ENCODE results near the gene ZC3H14.

Gene ZC3H14

DNA sequence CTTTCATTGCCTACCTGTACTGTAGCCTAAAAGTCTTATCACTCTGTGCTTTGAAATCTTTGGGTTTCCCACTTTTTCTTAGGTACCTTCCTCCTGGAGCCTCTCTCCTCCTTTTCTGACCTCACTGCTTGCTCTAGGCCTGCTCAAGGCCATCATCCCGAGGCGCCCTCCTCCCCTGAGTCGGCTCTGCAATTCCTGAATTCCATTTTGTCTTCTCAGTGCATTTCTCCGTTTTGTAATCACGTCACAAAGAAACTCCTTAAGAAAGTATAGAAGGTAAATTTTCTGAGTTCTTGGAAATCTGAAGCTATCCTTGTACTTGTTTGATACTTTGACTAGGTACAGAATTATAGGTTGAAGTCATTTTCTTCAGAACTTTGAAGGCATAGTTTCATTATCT lies 25.2 kb downstream of the ZC3H14 start:
- no peaks in the 10 kb centered on the region for H3K9me3 ChIP-seq (ENCODE audit: control insufficient read depth in 1 of 2, low read length in 2 of 2)
- H3K27ac ChIP-seq (ENCODE audit: low read length), result no peak overlapping the region
- peaks cover 0 to 16% of the 10 kb centered on the region in 2 donors for H3K4me1 ChIP-seq (ENCODE audit: control insufficient read depth in 1 of 2, insufficient read depth in 2 of 2, low read length in 2 of 2)
- H3K4me3 ChIP-seq (ENCODE audit: low read depth in 1 of 2, low read length in 2 of 2), result no peak overlapping the region
- no peaks in the 10 kb centered on the region for H3K27me3 ChIP-seq (ENCODE audit: low read depth, low read length)
- peaks cover 12 to 50% of the 10 kb centered on the region in 2 donors for H3K36me3 ChIP-seq (ENCODE audit: control insufficient read depth in 1 of 2, insufficient read depth in 2 of 2, low read length in 2 of 2)

DNA sequence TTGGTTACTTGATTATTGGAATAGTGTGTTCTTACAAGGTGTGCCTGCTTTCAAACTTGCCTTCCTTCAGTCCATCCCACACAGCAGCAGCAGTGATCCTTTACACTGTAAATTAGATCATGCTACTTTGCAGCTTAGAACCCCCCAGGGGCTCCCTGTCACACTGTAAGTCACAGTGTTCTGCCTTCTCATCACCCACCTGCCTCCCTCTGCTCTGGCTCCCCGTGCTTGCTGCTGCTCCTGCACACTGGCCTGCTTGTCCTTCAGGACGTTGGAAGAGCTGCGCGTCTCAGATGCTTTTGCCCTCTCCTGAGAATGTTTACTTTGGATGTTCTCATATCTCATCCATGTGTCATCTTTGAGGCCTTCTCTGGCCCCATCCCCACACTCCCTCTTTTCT lies 27.3 kb downstream of the ZC3H14 start:
- H3K27me3 ChIP-seq (ENCODE audit: low read depth, low read length), result no peaks in the 10 kb centered on the region
- H3K27ac ChIP-seq (ENCODE audit: low read length), result no peak overlapping the region
- peaks cover 26 to 50% of the 10 kb centered on the region in 2 donors for H3K36me3 ChIP-seq (ENCODE audit: control insufficient read depth in 1 of 2, insufficient read depth in 2 of 2, low read length in 2 of 2)
- peaks cover 0 to 16% of the 10 kb centered on the region in 2 donors for H3K4me1 ChIP-seq (ENCODE audit: control insufficient read depth in 1 of 2, insufficient read depth in 2 of 2, low read length in 2 of 2)
- no peaks in the 10 kb centered on the region for H3K9me3 ChIP-seq (ENCODE audit: control insufficient read depth in 1 of 2, low read length in 2 of 2)
- H3K4me3 ChIP-seq (ENCODE audit: low read depth in 1 of 2, low read length in 2 of 2), result no peak overlapping the region

DNA sequence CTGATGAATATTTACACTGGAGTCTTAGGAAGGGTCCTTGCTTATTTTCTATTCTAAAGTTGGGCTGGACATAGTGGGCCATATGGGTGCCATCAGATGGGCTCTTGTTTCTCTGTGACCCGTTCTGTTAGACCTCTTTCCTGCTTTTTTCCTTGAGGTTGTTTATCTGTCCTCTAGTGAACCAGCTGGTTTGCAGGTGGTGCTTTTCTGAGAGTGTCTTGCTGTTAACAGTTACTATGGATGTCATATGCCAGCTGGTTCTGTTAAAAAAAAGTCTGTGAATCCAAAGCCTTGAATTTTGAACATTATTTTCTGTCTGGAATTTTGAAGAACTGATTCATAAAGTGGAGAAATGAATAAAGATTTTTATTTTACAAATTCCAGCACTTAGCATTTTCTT lies 29.2 kb downstream of the ZC3H14 start:
- Histone ChIP-seq H3K9me3 (ENCODE audit: control insufficient read depth in 1 of 2, low read length in 2 of 2) (no peaks in the 10 kb centered on the region), H3K4me1 (ENCODE audit: control insufficient read depth in 1 of 2, insufficient read depth in 2 of 2, low read length in 2 of 2) (peaks cover 0 to 16% of the 10 kb centered on the region in 2 donors), H3K27ac (ENCODE audit: low read length) (no peak overlapping the region), H3K27me3 (ENCODE audit: low read depth, low read length) (no peaks in the 10 kb centered on the region), H3K36me3 (ENCODE audit: control insufficient read depth in 1 of 2, insufficient read depth in 2 of 2, low read length in 2 of 2) (peaks cover 31 to 37% of the 10 kb centered on the region in 2 donors), H3K4me3 (ENCODE audit: low read depth in 1 of 2, low read length in 2 of 2) (no peak overlapping the region)

DNA sequence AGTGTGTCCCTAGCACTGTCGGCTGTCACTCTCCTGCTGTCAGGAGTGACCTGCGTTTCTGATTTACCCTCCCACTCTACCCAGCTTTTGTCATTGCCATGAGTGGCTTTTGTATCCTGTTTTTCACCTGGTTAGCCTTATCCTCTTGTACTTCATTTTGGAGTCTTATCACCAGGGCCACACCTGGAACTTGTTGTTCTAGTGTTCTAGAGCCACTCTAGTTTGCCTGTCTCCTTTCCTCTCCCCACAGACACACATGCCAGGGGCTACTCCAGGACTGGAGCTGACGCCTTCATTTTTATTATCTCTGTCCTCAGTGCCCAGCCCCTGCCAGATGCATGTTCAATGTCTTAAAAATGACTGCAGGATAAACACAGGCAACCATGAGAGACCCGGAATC lies 34.2 kb downstream of the ZC3H14 start:
- Histone ChIP-seq H3K9me3 (ENCODE audit: control insufficient read depth in 1 of 2, low read length in 2 of 2) (no peaks in the 10 kb centered on the region), H3K27me3 (ENCODE audit: low read depth, low read length) (no peaks in the 10 kb centered on the region), H3K27ac (ENCODE audit: low read length) (no peak overlapping the region), H3K4me3 (ENCODE audit: low read depth in 1 of 2, low read length in 2 of 2) (no peak overlapping the region), H3K36me3 (ENCODE audit: control insufficient read depth in 1 of 2, insufficient read depth in 2 of 2, low read length in 2 of 2) (peaks cover 62 to 69% of the 10 kb centered on the region in 2 donors), H3K4me1 (ENCODE audit: control insufficient read depth in 1 of 2, insufficient read depth in 2 of 2, low read length in 2 of 2) (no peaks in the 10 kb centered on the region)

DNA sequence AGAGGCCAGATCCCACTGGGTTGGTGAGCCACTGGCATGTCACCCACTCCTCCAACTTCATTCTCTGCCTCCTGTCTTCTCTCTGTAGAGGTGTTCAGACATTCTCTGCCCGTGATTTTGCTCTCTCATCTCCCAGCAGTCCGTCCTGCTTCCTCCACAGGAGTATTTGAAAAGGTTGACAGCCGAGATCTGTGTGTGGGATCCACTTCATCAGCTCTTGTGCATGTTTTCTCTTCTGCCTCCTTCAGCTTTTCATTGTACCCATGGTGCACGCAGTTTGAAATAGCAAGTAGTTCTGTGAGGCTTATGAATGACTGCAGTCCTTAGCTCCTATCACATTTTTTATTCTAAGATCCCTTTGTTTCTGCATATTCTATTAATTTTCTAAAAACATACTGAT lies 34.8 kb downstream of the ZC3H14 start:
- Histone ChIP-seq H3K4me3 (ENCODE audit: low read depth in 1 of 2, low read length in 2 of 2) (no peak overlapping the region), H3K27me3 (ENCODE audit: low read depth, low read length) (no peaks in the 10 kb centered on the region), H3K9me3 (ENCODE audit: control insufficient read depth in 1 of 2, low read length in 2 of 2) (no peaks in the 10 kb centered on the region), H3K36me3 (ENCODE audit: control insufficient read depth in 1 of 2, insufficient read depth in 2 of 2, low read length in 2 of 2) (peaks cover 68 to 75% of the 10 kb centered on the region in 2 donors), H3K27ac (ENCODE audit: low read length) (no peak overlapping the region), H3K4me1 (ENCODE audit: control insufficient read depth in 1 of 2, insufficient read depth in 2 of 2, low read length in 2 of 2) (no peaks in the 10 kb centered on the region)

DNA sequence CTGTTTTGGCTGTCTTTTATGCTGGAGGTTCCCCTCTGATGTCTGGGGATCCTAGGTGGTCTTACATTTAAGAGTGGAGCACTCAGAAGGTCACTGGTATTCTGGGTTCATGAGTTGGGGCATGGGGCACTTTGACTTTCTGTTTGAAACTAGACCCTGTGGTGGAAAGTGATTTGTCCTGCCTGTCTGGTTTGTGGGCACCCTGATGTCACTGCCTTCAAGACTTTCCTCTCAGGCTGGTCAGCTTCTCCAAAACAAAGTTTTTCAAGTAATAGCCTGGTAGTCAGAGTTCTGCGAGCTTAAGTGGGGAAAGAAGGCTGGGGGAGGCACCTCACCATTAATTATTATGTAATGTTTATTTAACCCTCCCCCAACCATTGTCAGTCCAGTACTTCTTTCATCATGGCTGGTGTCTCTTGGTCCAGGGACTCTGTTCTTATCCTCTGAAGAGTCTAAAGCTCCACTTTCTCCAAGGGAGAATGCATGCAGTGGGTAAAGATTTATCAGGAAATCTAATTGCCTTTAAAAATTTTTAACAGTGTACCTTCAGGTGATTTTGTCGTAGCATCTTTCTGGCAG lies 35.3 kb downstream of the ZC3H14 start:
- Histone ChIP-seq H3K36me3 (ENCODE audit: control insufficient read depth in 1 of 2, insufficient read depth in 2 of 2, low read length in 2 of 2) (peaks cover 72 to 78% of the 10 kb centered on the region in 2 donors), H3K27me3 (ENCODE audit: low read depth, low read length) (no peaks in the 10 kb centered on the region), H3K9me3 (ENCODE audit: control insufficient read depth in 1 of 2, low read length in 2 of 2) (no peaks in the 10 kb centered on the region), H3K4me1 (ENCODE audit: control insufficient read depth in 1 of 2, insufficient read depth in 2 of 2, low read length in 2 of 2) (no peaks in the 10 kb centered on the region), H3K4me3 (ENCODE audit: low read depth in 1 of 2, low read length in 2 of 2) (no peak overlapping the region), H3K27ac (ENCODE audit: low read length) (no peak overlapping the region)

DNA sequence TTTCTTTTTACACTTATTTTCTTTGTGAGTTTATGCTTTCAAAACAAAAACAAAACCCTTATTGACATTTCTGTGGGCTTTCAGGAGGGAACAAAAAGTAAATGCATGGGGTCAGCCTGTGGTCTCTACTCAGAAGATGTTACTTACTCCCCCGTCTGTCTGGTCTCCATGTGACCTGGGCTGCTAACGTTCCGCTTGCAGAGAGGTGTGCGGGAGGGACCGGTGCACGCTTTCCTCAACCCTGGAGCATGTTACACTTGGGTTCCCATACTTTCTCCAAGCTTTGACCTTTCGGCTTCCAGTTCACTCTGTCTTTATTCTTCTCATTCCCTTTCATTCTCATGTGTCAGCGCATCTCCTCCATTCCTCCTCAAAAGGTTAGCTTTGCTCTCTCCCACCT lies 36.5 kb downstream of the ZC3H14 start:
- Histone ChIP-seq H3K36me3 (ENCODE audit: control insufficient read depth in 1 of 2, insufficient read depth in 2 of 2, low read length in 2 of 2) (peaks cover 75 to 78% of the 10 kb centered on the region in 2 donors), H3K4me1 (ENCODE audit: control insufficient read depth in 1 of 2, insufficient read depth in 2 of 2, low read length in 2 of 2) (no peaks in the 10 kb centered on the region), H3K9me3 (ENCODE audit: control insufficient read depth in 1 of 2, low read length in 2 of 2) (no peaks in the 10 kb centered on the region), H3K27ac (ENCODE audit: low read length) (no peak overlapping the region), H3K27me3 (ENCODE audit: low read depth, low read length) (no peaks in the 10 kb centered on the region), H3K4me3 (ENCODE audit: low read depth in 1 of 2, low read length in 2 of 2) (no peak overlapping the region)

DNA sequence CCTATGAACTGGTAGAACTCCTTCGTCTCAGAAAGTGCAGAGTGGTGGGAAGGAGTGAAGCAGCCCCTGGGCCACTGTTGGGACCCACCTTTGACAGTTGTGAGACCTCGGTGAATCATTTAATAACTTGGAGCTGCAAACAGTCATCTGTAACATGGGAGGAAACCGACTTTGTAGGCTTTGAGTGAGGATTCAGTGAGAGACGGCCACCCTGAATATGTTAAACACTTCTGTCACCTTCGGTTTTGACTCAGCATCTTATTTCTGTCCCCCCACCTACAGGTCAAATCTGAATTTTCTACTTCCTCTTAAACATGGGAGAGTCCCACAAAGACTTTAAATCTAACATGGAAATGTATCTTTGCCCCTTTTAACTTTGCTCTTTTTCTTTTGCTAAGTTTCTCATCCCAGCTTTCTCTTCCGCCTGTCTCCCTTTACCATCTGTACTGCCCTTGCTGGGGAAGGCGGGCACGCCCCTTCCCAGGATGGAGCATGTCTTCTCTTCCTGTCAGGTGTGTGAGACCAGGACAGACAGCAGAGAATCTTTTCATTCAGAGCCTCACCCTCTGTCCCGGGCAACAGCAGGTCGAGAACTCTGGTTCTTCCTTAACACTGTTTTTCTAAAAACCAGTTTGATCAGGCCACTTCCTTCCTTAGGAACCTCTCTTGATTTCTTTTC lies 37.1 kb downstream of the ZC3H14 start:
- no peaks in the 10 kb centered on the region for H3K9me3 ChIP-seq (ENCODE audit: control insufficient read depth in 1 of 2, low read length in 2 of 2)
- H3K4me3 ChIP-seq (ENCODE audit: low read depth in 1 of 2, low read length in 2 of 2), result no peak overlapping the region
- H3K36me3 ChIP-seq (ENCODE audit: control insufficient read depth in 1 of 2, insufficient read depth in 2 of 2, low read length in 2 of 2), result peaks cover 73 to 81% of the 10 kb centered on the region in 2 donors
- H3K27me3 ChIP-seq (ENCODE audit: low read depth, low read length), result no peaks in the 10 kb centered on the region
- no peaks in the 10 kb centered on the region for H3K4me1 ChIP-seq (ENCODE audit: control insufficient read depth in 1 of 2, insufficient read depth in 2 of 2, low read length in 2 of 2)
- H3K27ac ChIP-seq (ENCODE audit: low read length), result no peak overlapping the region

DNA sequence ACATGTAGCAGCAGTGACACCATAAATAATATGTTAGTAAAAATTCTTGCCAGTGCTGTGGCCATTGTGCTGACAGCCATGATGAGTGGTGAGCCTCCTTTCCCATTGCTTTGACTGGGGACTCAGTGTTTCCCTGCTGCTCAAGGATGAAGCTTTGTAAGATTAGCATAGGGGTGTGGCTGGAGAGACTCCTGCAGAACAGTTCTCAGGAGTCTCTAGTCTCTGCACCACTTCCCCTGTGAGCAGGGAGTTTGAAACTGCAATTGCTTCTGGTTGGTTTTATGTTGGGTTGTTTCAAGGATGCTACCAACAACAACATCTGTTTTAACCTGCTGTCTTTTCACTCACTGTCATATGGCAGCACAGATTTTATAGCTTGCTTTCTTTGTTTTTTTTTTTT lies 41.4 kb downstream of the ZC3H14 start:
- H3K27me3 ChIP-seq (ENCODE audit: low read depth, low read length), result no peaks in the 10 kb centered on the region
- no peaks in the 10 kb centered on the region for H3K9me3 ChIP-seq (ENCODE audit: control insufficient read depth in 1 of 2, low read length in 2 of 2)
- H3K27ac ChIP-seq (ENCODE audit: low read length), result no peak overlapping the region
- no peak overlapping the region for H3K4me3 ChIP-seq (ENCODE audit: low read depth in 1 of 2, low read length in 2 of 2)
- H3K36me3 ChIP-seq (ENCODE audit: control insufficient read depth in 1 of 2, insufficient read depth in 2 of 2, low read length in 2 of 2), result peaks cover 71 to 94% of the 10 kb centered on the region in 2 donors
- no peaks in the 10 kb centered on the region for H3K4me1 ChIP-seq (ENCODE audit: control insufficient read depth in 1 of 2, insufficient read depth in 2 of 2, low read length in 2 of 2)

DNA sequence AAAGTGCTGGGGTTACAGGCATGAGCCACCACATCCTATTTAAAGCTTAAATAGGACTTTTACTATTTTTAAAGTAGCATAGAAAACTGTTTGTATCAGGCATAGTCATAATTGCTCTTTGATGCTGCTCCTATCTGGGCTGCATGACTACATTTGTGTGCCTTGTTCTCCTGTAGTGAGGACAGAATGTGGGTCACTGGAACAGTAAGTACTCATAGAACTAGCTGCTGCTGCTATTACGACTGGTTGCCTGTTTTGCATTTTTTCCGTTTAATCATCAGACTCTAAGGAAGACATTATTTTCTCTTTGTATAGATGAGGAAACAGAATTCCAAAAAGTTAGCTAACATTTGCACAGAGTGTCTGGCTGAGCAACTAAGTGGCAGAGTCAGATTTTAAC lies 42.8 kb downstream of the ZC3H14 start:
- H3K36me3 ChIP-seq (ENCODE audit: control insufficient read depth in 1 of 2, insufficient read depth in 2 of 2, low read length in 2 of 2), result peaks cover 75 to 94% of the 10 kb centered on the region in 2 donors
- no peak overlapping the region for H3K27ac ChIP-seq (ENCODE audit: low read length)
- H3K4me3 ChIP-seq (ENCODE audit: low read depth in 1 of 2, low read length in 2 of 2), result no peak overlapping the region
- no peaks in the 10 kb centered on the region for H3K4me1 ChIP-seq (ENCODE audit: control insufficient read depth in 1 of 2, insufficient read depth in 2 of 2, low read length in 2 of 2)
- H3K9me3 ChIP-seq (ENCODE audit: control insufficient read depth in 1 of 2, low read length in 2 of 2), result no peaks in the 10 kb centered on the region
- H3K27me3 ChIP-seq (ENCODE audit: low read depth, low read length), result no peaks in the 10 kb centered on the region

DNA sequence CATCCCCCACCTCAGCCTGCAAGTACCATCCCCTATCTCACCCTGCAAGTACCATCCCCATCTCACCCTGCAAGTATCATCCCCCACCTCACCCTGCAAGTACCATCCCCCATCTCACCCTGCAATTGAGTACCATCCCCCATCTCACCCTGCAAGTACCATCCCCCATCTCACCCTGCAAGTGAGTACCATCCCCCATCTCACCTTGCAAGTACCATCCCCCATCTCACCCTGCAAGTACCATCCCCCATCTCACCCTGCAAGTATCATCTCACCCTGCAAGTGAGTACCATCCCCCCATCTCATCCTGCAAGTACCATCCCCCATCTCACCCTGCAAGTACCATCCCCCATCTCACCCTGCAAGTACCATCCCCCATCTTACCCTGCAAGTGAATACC lies 45.0 kb downstream of the ZC3H14 start:
- Histone ChIP-seq H3K4me1 (ENCODE audit: control insufficient read depth in 1 of 2, insufficient read depth in 2 of 2, low read length in 2 of 2) (no peaks in the 10 kb centered on the region), H3K36me3 (ENCODE audit: control insufficient read depth in 1 of 2, insufficient read depth in 2 of 2, low read length in 2 of 2) (peaks cover 67 to 91% of the 10 kb centered on the region in 2 donors)

DNA sequence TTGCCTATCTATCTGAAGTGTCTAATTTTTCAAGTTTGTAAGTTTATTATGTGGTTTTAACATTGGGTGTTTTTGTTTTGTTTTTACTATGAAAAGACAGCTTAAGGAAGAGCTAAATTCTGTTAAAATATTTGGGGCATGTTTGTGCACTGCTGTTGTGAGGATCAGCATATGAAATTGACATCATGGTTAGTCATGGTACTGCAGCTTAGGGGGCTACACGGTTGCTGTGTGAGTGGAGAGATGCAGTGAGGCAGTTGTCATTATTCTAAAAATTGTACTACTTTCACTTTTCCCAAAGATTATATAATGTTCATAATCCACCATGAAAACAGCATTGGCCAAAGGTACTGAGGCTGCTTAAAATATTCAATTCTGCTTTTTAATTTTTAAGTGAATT lies 49.0 kb downstream of the ZC3H14 start:
- H3K4me3 ChIP-seq (ENCODE audit: low read depth in 1 of 2, low read length in 2 of 2), result no peak overlapping the region
- H3K27ac ChIP-seq (ENCODE audit: low read length), result no peak overlapping the region
- no peaks in the 10 kb centered on the region for H3K9me3 ChIP-seq (ENCODE audit: control insufficient read depth in 1 of 2, low read length in 2 of 2)
- peaks cover 52 to 70% of the 10 kb centered on the region in 2 donors for H3K36me3 ChIP-seq (ENCODE audit: control insufficient read depth in 1 of 2, insufficient read depth in 2 of 2, low read length in 2 of 2)
- no peaks in the 10 kb centered on the region for H3K27me3 ChIP-seq (ENCODE audit: low read depth, low read length)
- peaks cover 7% of the 10 kb centered on the region in 2 donors for H3K4me1 ChIP-seq (ENCODE audit: control insufficient read depth in 1 of 2, insufficient read depth in 2 of 2, low read length in 2 of 2)

More for the DNA sequence above, 45.0 kb downstream of the ZC3H14 start:
- Histone ChIP-seq H3K27me3 (ENCODE audit: low read depth, low read length) (no peaks in the 10 kb centered on the region), H3K27ac (ENCODE audit: low read length) (no peak overlapping the region), H3K9me3 (ENCODE audit: control insufficient read depth in 1 of 2, low read length in 2 of 2) (no peaks in the 10 kb centered on the region), H3K4me3 (ENCODE audit: low read depth in 1 of 2, low read length in 2 of 2) (no peak overlapping the region)

All from muscle layer of duodenum (tissue), 2 donors.